Umbilical cord (tissue), 1 donor: ENCODE results near the gene ELAPOR1. TPM values are rescaled to one million over a fixed set of nuclear protein-coding genes. Genes with fewer than 3 reads are reported as not detected.

ENCODE experiments used
- total RNA-seq: library from RNA; depleted of rRNA; stranded (reverse); fragments of >200 nt; gene quantifications from one replicate; pipeline ENCODE4 v1.2.3, GENCODE V29; 2014; ENCODE audit warnings: low replicate concordance; ENCODE audit not compliant: insufficient read depth

ELAPOR1 gene
- total RNA-seq, 1 donor from 2014 or later, result 1.9 TPM

Other genes starting within 250 kb of the ELAPOR1 start
- 22.4 TPM for gene GPSM2, start 237.1 kb upstream of the ELAPOR1 start, total RNA-seq
- gene CLCC1, start 150.6 kb upstream of the ELAPOR1 start, total RNA-seq, result 38.0 TPM
- gene WDR47, start 72.0 kb upstream of the ELAPOR1 start, total RNA-seq, result 17.1 TPM
- gene TAF13, start 38.1 kb upstream of the ELAPOR1 start, total RNA-seq, result 71.0 TPM
- gene TMEM167B, start 23.4 kb upstream of the ELAPOR1 start, total RNA-seq, result 48.9 TPM
- gene SARS1, start 99.8 kb downstream of the ELAPOR1 start, total RNA-seq, result 105 TPM
- gene CELSR2, start 135.4 kb downstream of the ELAPOR1 start, total RNA-seq, result 2.6 TPM
- gene PSRC1, start 169.0 kb downstream of the ELAPOR1 start, total RNA-seq, result 4.3 TPM
- not detected for gene MYBPHL, start 192.9 kb downstream of the ELAPOR1 start, total RNA-seq